HG02798 (cell line): ENCODE measurements around the gene CDCP1.

Experiments used
- ATAC-seq: cut with Tn5 transposase; IDR thresholded peaks from one replicate; pipeline ENCODE4 v1.9.1; 2021; ENCODE audit warnings: mild to moderate bottlenecking; ENCODE audit not compliant: unreplicated experiment, poor library complexity

The CDCP1 gene

GRCh38 chr3:45119824-45120358 is 26.3 kb downstream of the CDCP1 start:
- ATAC-seq: no peak

GRCh38 chr3:45119376-45119775 is 26.8 kb downstream of the CDCP1 start:
- no peak for ATAC-seq

GRCh38 chr3:45118615-45119071 is 27.5 kb downstream of the CDCP1 start:
- ATAC-seq: no peak

GRCh38 chr3:45116350-45116749 is 29.8 kb downstream of the CDCP1 start:
- ATAC-seq: no peak

GRCh38 chr3:45113625-45114050 is 32.5 kb downstream of the CDCP1 start:
- ATAC-seq: no peak

GRCh38 chr3:45112939-45113338 is 33.2 kb downstream of the CDCP1 start:
- ATAC-seq: no peak

GRCh38 chr3:45110509-45110833 is 35.7 kb downstream of the CDCP1 start:
- no peak for ATAC-seq

GRCh38 chr3:45109771-45110508 is 36.2 kb downstream of the CDCP1 start:
- no peak for ATAC-seq

GRCh38 chr3:45106874-45107273 is 39.3 kb downstream of the CDCP1 start:
- no peak for ATAC-seq

GRCh38 chr3:45105855-45106671 is 40.1 kb downstream of the CDCP1 start:
- no peak for ATAC-seq

- no peak for ATAC-seq
These were observed 41.2 kb downstream of the CDCP1 start for GRCh38 chr3:45104715-45105711.

GRCh38 chr3:45103753-45104714 is 42.1 kb downstream of the CDCP1 start:
- no peak for ATAC-seq

- no peak for ATAC-seq
These were observed 42.8 kb downstream of the CDCP1 start for GRCh38 chr3:45103334-45103733.

GRCh38 chr3:45100981-45101407 is 45.2 kb downstream of the CDCP1 start:
- ATAC-seq: no peak

- no peak for ATAC-seq
These were observed 47.9 kb downstream of the CDCP1 start for GRCh38 chr3:45098310-45098709.

- no peak for ATAC-seq
These were observed 48.8 kb downstream of the CDCP1 start for GRCh38 chr3:45097296-45097883.

- ATAC-seq: no peak
These were observed 50.2 kb downstream of the CDCP1 start for GRCh38 chr3:45095916-45096526.

GRCh38 chr3:45093176-45093575 is 53.0 kb downstream of the CDCP1 start:
- ATAC-seq: no peak
